Measurements from ENCODE around the gene SLC38A9. TPM values are rescaled to one million over a fixed set of nuclear protein-coding genes. Genes with fewer than 3 reads are reported as not detected.

Gene SLC38A9
- total and polyA plus RNA-seq, 9 of the 15 experiments (the other 6 are each of a cell fraction or from before 2014, with no cell fraction given) = 14.0 to 34.5 (median 20.7) TPM

- intact Hi-C loops (cut with micrococcal nuclease) (no loop called here), in situ Hi-C loops (cut with MboI) (no loop called here)
- TF ChIP-seq ESRRA (IDR thresholded peaks at IDR 0.05; ENCODE audit: borderline replicate concordance, low read depth) = no peak
- TF ChIP-seq CEBPG (CRISPR knock-in tag; IDR thresholded peaks at IDR 0.05) = no peak
- TF ChIP-seq CEBPG (tag; conservative IDR thresholded peaks at IDR 0.05 in 1 of 2, IDR thresholded peaks at IDR 0.05 in 1 of 2) = peak; percentile 48 to 64; a peak in 3 of 4 replicates
- TF ChIP-seq CREB3L1 (IDR thresholded peaks at IDR 0.05; ENCODE audit: borderline replicate concordance, low read depth) = no peak
- Histone ChIP-seq H3K27me3 (ENCODE audit: control insufficient read depth in 2 of 2, insufficient read depth in 2 of 2, low read length in 2 of 2) (peaks cover 0 to 5% of the 10 kb centered on the region in 2 experiments; a peak in 1 of 5 replicates), H3K9ac (ENCODE audit: insufficient read depth in 1 of 2, low read depth in 2 of 2, low read length in 2 of 2) (no peak overlapping the region), H3K9me1 (ENCODE audit: control insufficient read depth, insufficient read depth, low read length) (no peaks in the 10 kb centered on the region), H4K20me1 (replicated peaks; ENCODE audit: control insufficient read depth, insufficient read depth, low read length) (no peaks in the 10 kb centered on the region), H2AFZ (ENCODE audit: low read depth, low read length) (no peak overlapping the region), H3K36me3 (ENCODE audit: control insufficient read depth, insufficient read depth, low read length) (no peaks in the 10 kb centered on the region), H3K4me2 (ENCODE audit: insufficient read depth, low read length) (no peak overlapping the region), H3K9me3 (replicated peaks; ENCODE audit: control insufficient read depth, insufficient read depth, low read depth, low read length) (no peaks in the 10 kb centered on the region), H3K4me3 (no peak overlapping the region), H3K27ac (ENCODE audit: extremely low read depth, low read depth, low read length) (no peak overlapping the region), H3K79me2 (ENCODE audit: control insufficient read depth, insufficient read depth, low read length) (no peaks in the 10 kb centered on the region), H3K4me1 (replicated peaks in 1 of 2; ENCODE audit: control insufficient read depth in 2 of 2, insufficient read depth in 2 of 2, low read length in 2 of 2) (no peaks in the 10 kb centered on the region)
- no peak for ATAC-seq
- ChIA-PET CTCF (ENCODE audit: low intra/inter-chr PET ratio) (no interaction called here), POLR2A (no interaction called here)
- no peak for DNase-seq (ENCODE audit: extremely low read depth in 1 of 4, low spot score in 3 of 4)
- WGBS (ENCODE audit: insufficient coverage, low coverage, missing lambda C conversion rate) = 4% methylated on average over 9 of the region's 9 CpGs
- no peak for FAIRE-seq
- BruUV-seq (replicated peaks) = no TSS peak
Observed at GRCh38 chr5:55583578-55583977, 128.5 kb downstream of the SLC38A9 start.

- H3K27ac ChIP-seq (ENCODE audit: extremely low read depth, low read depth, low read length) = no peak overlapping the region
- WGBS (ENCODE audit: insufficient coverage, low coverage, missing lambda C conversion rate) = 0% methylated on average over 2 of the region's 2 CpGs
- H3K9me3 ChIP-seq (replicated peaks; ENCODE audit: control insufficient read depth, insufficient read depth, low read depth, low read length) = no peaks in the 10 kb centered on the region
- no peaks in the 10 kb centered on the region for H4K20me1 ChIP-seq (replicated peaks; ENCODE audit: control insufficient read depth, insufficient read depth, low read length)
- no peak overlapping the region for H2AFZ ChIP-seq (ENCODE audit: low read depth, low read length)
- no peak overlapping the region for H3K4me2 ChIP-seq (ENCODE audit: insufficient read depth, low read length)
- H3K4me1 ChIP-seq (replicated peaks in 1 of 2; ENCODE audit: control insufficient read depth in 2 of 2, insufficient read depth in 2 of 2, low read length in 2 of 2) = no peaks in the 10 kb centered on the region
- H3K9ac ChIP-seq (ENCODE audit: insufficient read depth in 1 of 2, low read depth in 2 of 2, low read length in 2 of 2) = no peak overlapping the region
- in situ Hi-C loops (cut with MboI) (no loop called here), intact Hi-C loops (cut with micrococcal nuclease) (no loop called here)
- peaks cover 0 to 5% of the 10 kb centered on the region in 2 experiments; a peak in 1 of 5 replicates for H3K27me3 ChIP-seq (ENCODE audit: control insufficient read depth in 2 of 2, insufficient read depth in 2 of 2, low read length in 2 of 2)
- H3K79me2 ChIP-seq (ENCODE audit: control insufficient read depth, insufficient read depth, low read length) = no peaks in the 10 kb centered on the region
- BruUV-seq (replicated peaks) = no TSS peak
- ChIA-PET CTCF (ENCODE audit: low intra/inter-chr PET ratio) (no interaction called here), POLR2A (no interaction called here)
- ATAC-seq (no peak), DNase-seq (ENCODE audit: extremely low read depth in 1 of 4, low spot score in 3 of 4) (no peak), FAIRE-seq (no peak)
- H3K36me3 ChIP-seq (ENCODE audit: control insufficient read depth, insufficient read depth, low read length) = no peaks in the 10 kb centered on the region
- no peak overlapping the region for H3K4me3 ChIP-seq
- H3K9me1 ChIP-seq (ENCODE audit: control insufficient read depth, insufficient read depth, low read length) = no peaks in the 10 kb centered on the region
- TF ChIP-seq ZNF696 (CRISPR knock-in tag; conservative IDR thresholded peaks at IDR 0.05) = no peak
- TF ChIP-seq ZNF79 (CRISPR knock-in tag; IDR thresholded peaks at IDR 0.05; ENCODE audit: low read depth) = no peak
- no peak for TF ChIP-seq MTA3 (IDR thresholded peaks at IDR 0.05; ENCODE audit: borderline replicate concordance)
- TF ChIP-seq LARP7 (IDR thresholded peaks at IDR 0.05) = no peak
- no peak for TF ChIP-seq BMI1 (IDR thresholded peaks at IDR 0.05; ENCODE audit: low read length)
- TF ChIP-seq ETV6 (IDR thresholded peaks at IDR 0.05; ENCODE audit: borderline replicate concordance in 1 of 2, low read depth in 2 of 2, low read length in 1 of 2) = no peak
- no peak for TF ChIP-seq ETV6 (CRISPR knock-in tag; IDR thresholded peaks at IDR 0.05; ENCODE audit: borderline replicate concordance)
- no peak for TF ChIP-seq ZNF174 (CRISPR knock-in tag; IDR thresholded peaks at IDR 0.05)
- no peak for TF ChIP-seq PCBP1 (IDR thresholded peaks at IDR 0.05; ENCODE audit: low read depth, low read length, poor library complexity, severe bottlenecking)
- no peak for TF ChIP-seq U2AF2 (optimal IDR thresholded peaks at IDR 0.05; ENCODE audit: low read depth, low read length)
- TF ChIP-seq RBM25 (IDR thresholded peaks at IDR 0.05; ENCODE audit: low read depth, low read length, severe bottlenecking) = no peak
- no peak for TF ChIP-seq SIRT6 (IDR thresholded peaks at IDR 0.05; ENCODE audit: low read depth, low read length)
Observed at GRCh38 chr5:55582256-55582655, 129.9 kb downstream of the SLC38A9 start.
